ACHN (cell line): Measurements from ENCODE around the gene IL22RA1.

Experiments
- DNase-seq: peaks from one replicate; pipeline ENCODE4 v3.0.0-alpha.2; 2015
- in situ Hi-C: cut with HindIII; loops from 2 replicates; pipeline ENCODE4 v1.10.0; 2017; ENCODE audit warnings: low sequenced_read_pairs, low pct_ligation_motif_present, low pct_unique_long_range_greater_than_20kb

The IL22RA1 gene

GRCh38 chr1:24069817-24070216, 73.1 kb downstream of the IL22RA1 start:
- in situ Hi-C loops, result no loop called here

More at GRCh38 chr1:24069817-24070216, 73.1 kb downstream of the IL22RA1 start:
- DNase-seq, result no peak
